B cell (primary cell): Measurements from ENCODE around the gene FOXF1. TPM values are rescaled to one million over a fixed set of nuclear protein-coding genes. Genes with fewer than 3 reads are reported as not detected.

Experiments
- ATAC-seq: fragments of 200-7000 bp; cut with Tn5 transposase; one replicate; pipeline ENCODE4 v1.10.0; 2021; ENCODE audit warnings: low read depth, mild to moderate bottlenecking, moderate number of reproducible peaks, moderate library complexity
- CTCF ChIA-PET: fragments of 350-600 bp; sonication (Branson Sonifier 250); formaldehyde crosslinking; loops from one replicate; lab custom pipeline; 2021; ENCODE audit warnings: antibody characterized with exemption, inconsistent platforms; lab: Charles Lee
- POLR2A ChIA-PET: fragments of 350-600 bp; sonication (Branson Sonifier 250); formaldehyde crosslinking; loops from one replicate; lab custom pipeline; 2021; ENCODE audit warnings: antibody characterized with exemption; lab: Charles Lee
- DNase-seq: peaks from one replicate; pipeline ENCODE4 v3.0.0; 2013
- H2AFZ ChIP-seq: 2 replicates; pipeline ENCODE4 v1.6.1; 2012; ENCODE audit warnings: mild to moderate bottlenecking, low read depth, low read length; ENCODE audit not compliant: insufficient read depth, poor library complexity, severe bottlenecking
- H3K27ac ChIP-seq, 2 donors: 1 replicate in 1 of 2; 2 replicates in 1 of 2; pipeline ENCODE4 v1.5.1; 2012 to 2013; ENCODE audit warnings: low read length in 2 of 2, mild to moderate bottlenecking in 2 of 2, moderate library complexity in 1 of 2
- H3K27me3 ChIP-seq, 4 experiments: fragments of 200-600 bp in 1 of 4; sonication (generic) in 1 of 4; replicated peaks in 1 of 4; 1 replicate in 2 of 4; 2 replicates in 2 of 4; pipeline versions ENCODE4 v1.6.1 to v1.7.0; 2013 to 2016; ENCODE audit warnings: low read length in 3 of 4, mild to moderate bottlenecking in 2 of 4, mixed read lengths in 1 of 4, moderate library complexity in 1 of 4; ENCODE audit not compliant: insufficient read depth in 4 of 4, control insufficient read depth in 3 of 4; ENCODE audit errors: control extremely low read depth in 1 of 4
- H3K36me3 ChIP-seq, 2 experiments: replicated peaks in 1 of 2; 1 replicate in 1 of 2; 2 replicates in 1 of 2; pipeline versions ENCODE4 v1.6.1 to v1.7.1; 2013; ENCODE audit warnings: low read length in 1 of 2; ENCODE audit not compliant: insufficient read depth in 2 of 2, control insufficient read depth in 1 of 2; ENCODE audit errors: control extremely low read depth in 1 of 2, extremely low read depth in 1 of 2
- H3K4me1 ChIP-seq, 2 donors: fragments of 200-600 bp in 1 of 2; sonication (generic) in 1 of 2; 1 replicate in 1 of 2; 2 replicates in 1 of 2; pipeline versions ENCODE4 v1.5.1 to v1.6.1; 2013 to 2017; ENCODE audit warnings: low read length in 2 of 2; ENCODE audit not compliant: control insufficient read depth in 2 of 2, insufficient read depth in 2 of 2
- H3K4me2 ChIP-seq: replicated peaks from 2 replicates; pipeline ENCODE3; 2012; ENCODE audit warnings: mild to moderate bottlenecking, low read depth, low read length; ENCODE audit not compliant: poor library complexity, severe bottlenecking
- H3K4me3 ChIP-seq, 5 experiments: fragments of 200-600 bp in 1 of 5; sonication (generic) in 1 of 5; 1 replicate in 3 of 5; 2 replicates in 2 of 5; pipeline versions ENCODE4 v1.5.1 to v1.7.0; 2011 to 2016; ENCODE audit warnings: low read length in 4 of 5, mild to moderate bottlenecking in 4 of 5, low read depth in 2 of 5, control low read depth in 1 of 5, moderate library complexity in 1 of 5; ENCODE audit not compliant: insufficient read depth in 1 of 5; ENCODE audit errors: control extremely low read depth in 1 of 5, extremely low read depth in 1 of 5
- H3K79me2 ChIP-seq: fragments of 200-600 bp; sonication (generic); one replicate; pipeline ENCODE4 v1.6.0; 2016; ENCODE audit warnings: low read length; ENCODE audit not compliant: control insufficient read depth, insufficient read depth
- H3K9ac ChIP-seq: fragments of 200-600 bp; sonication (generic); 2 replicates; pipeline ENCODE4 v1.6.1; 2017; ENCODE audit warnings: mild to moderate bottlenecking, low read length, moderate library complexity
- H3K9me3 ChIP-seq, 3 donors: one replicate each; pipeline versions ENCODE4 v1.6.1 to v1.7.1; 2013; ENCODE audit warnings: low read length in 2 of 3; ENCODE audit not compliant: control insufficient read depth in 2 of 3, insufficient read depth in 1 of 3; ENCODE audit errors: control extremely low read depth in 1 of 3
- H4K20me1 ChIP-seq: 2 replicates; pipeline ENCODE4 v1.6.0; 2012; ENCODE audit warnings: mild to moderate bottlenecking, low read length; ENCODE audit not compliant: insufficient read depth, control insufficient read depth, poor library complexity, severe bottlenecking
- H3K27ac Mint-ChIP-seq: one replicate; pipeline ENCODE4 v1.8.0; 2021; ENCODE audit warnings: mixed read lengths
- H3K27me3 Mint-ChIP-seq: one replicate; pipeline ENCODE4 v1.8.0; 2021; ENCODE audit warnings: mixed read lengths
- H3K4me1 Mint-ChIP-seq: one replicate; pipeline ENCODE4 v1.8.0; 2021; ENCODE audit warnings: mixed read lengths
- H3K4me3 Mint-ChIP-seq: one replicate; pipeline ENCODE4 v1.8.0; 2021; ENCODE audit warnings: mixed read lengths
- H3K9me3 Mint-ChIP-seq: one replicate; pipeline ENCODE4 v1.8.0; 2022; ENCODE audit warnings: mixed read lengths; ENCODE audit not compliant: insufficient read depth
- CTCF ChIP-seq: fragments of 200-600 bp; IDR thresholded peaks from one replicate; pipeline ENCODE4 v1.8.0; 2022; ENCODE audit warnings: antibody characterized with exemption, mild to moderate bottlenecking
- EZH2 ChIP-seq: IDR thresholded peaks from 2 replicates; pipeline ENCODE4 v1.6.1; 2012; ENCODE audit warnings: borderline replicate concordance, low read depth, mild to moderate bottlenecking, moderate library complexity, low read length; ENCODE audit not compliant: insufficient read depth, poor library complexity, severe bottlenecking
- WGBS: methylation state at CpG from one replicate; pipeline ENCODE4 v1.1.5; 2013; ENCODE audit warnings: missing lambda C conversion rate; ENCODE audit not compliant: insufficient coverage; 5-methylcytosine and 5-hydroxymethylcytosine counted together
- intact Hi-C: fragments of 100-400 bp; cut with micrococcal nuclease; formaldehyde crosslinking; loops from one replicate; pipeline ENCODE4 v1.10.0; 2022
- polyA plus RNA-seq: library from polyadenylated mRNA; depleted of rRNA; stranded (reverse); fragments of >200 nt; gene quantifications from 2 replicates; pipeline ENCODE4 v1.2.3, GENCODE V29; 2012
- total RNA-seq, 2 donors: library from RNA; stranded (reverse); fragments of 120-200 nt in 1 of 2; gene quantifications; 1 replicate in 1 of 2; 2 replicates in 1 of 2; pipeline versions ENCODE4 v1.2.3 to v1.2.4, GENCODE V29; 2013 to 2022

Gene FOXF1
- total and polyA plus RNA-seq, 2 donors (not counting 1 experiment from before 2014, with no cell fraction given): not detected

- no peak overlapping the region for H3K27ac Mint-ChIP-seq
- Histone ChIP-seq H3K4me2 (no peak overlapping the region), H3K9ac (no peak overlapping the region), H3K27ac (no peak overlapping the region), H3K27me3 (peaks cover 0 to 2% (median 0%) of the 10 kb centered on the region in 4 experiments), H3K79me2 (no peaks in the 10 kb centered on the region), H4K20me1 (no peaks in the 10 kb centered on the region), H2AFZ (no peak overlapping the region), H3K9me3 (peaks cover 0 to 17% (median 0%) of the 10 kb centered on the region in 3 donors), H3K36me3 (no peaks in the 10 kb centered on the region), H3K4me1 (no peaks in the 10 kb centered on the region), H3K4me3 (no peak overlapping the region)
- H3K4me3 Mint-ChIP-seq: no peak overlapping the region
- DNase-seq: no peak
- intact Hi-C loops: no loop called here
- TF ChIP-seq EZH2 (no peak), CTCF (no peak)
- H3K4me1 Mint-ChIP-seq: no peaks in the 10 kb centered on the region
- H3K27me3 Mint-ChIP-seq: peaks cover 10% of the 10 kb centered on the region
- ChIA-PET POLR2A (no interaction called here), CTCF (no interaction called here)
- no peak for ATAC-seq
- 75% methylated on average over 2 of the region's 2 CpGs for WGBS
- peaks cover 7% of the 10 kb centered on the region for H3K9me3 Mint-ChIP-seq
These were observed 44.9 kb upstream of the FOXF1 start for GRCh38 chr16:86465434-86465833.

- TF ChIP-seq EZH2: no peak
- TF ChIP-seq CTCF: no peak
- Histone ChIP-seq H3K27ac (no peak overlapping the region), H4K20me1 (no peaks in the 10 kb centered on the region), H3K9ac (no peak overlapping the region), H3K4me2 (no peak overlapping the region), H3K4me3 (no peak overlapping the region), H3K79me2 (no peaks in the 10 kb centered on the region), H3K4me1 (no peaks in the 10 kb centered on the region), H3K27me3 (peaks cover 0 to 2% (median 0%) of the 10 kb centered on the region in 4 experiments), H2AFZ (no peak overlapping the region), H3K36me3 (no peaks in the 10 kb centered on the region), H3K9me3 (peaks cover 0 to 17% (median 0%) of the 10 kb centered on the region in 3 donors)
- no peak overlapping the region for H3K27ac Mint-ChIP-seq
- WGBS: 94% methylated on average over 26 of the region's 29 CpGs
- intact Hi-C loops: no loop called here
- DNase-seq (no peak), ATAC-seq (no peak)
- peaks cover 7% of the 10 kb centered on the region for H3K9me3 Mint-ChIP-seq
- ChIA-PET POLR2A (no interaction called here), CTCF (no interaction called here)
- peaks cover 5% of the 10 kb centered on the region for H3K27me3 Mint-ChIP-seq
- no peak overlapping the region for H3K4me3 Mint-ChIP-seq
- H3K4me1 Mint-ChIP-seq: no peaks in the 10 kb centered on the region
These were observed 43.5 kb upstream of the FOXF1 start for GRCh38 chr16:86466696-86467406.
